ENCODE data around the gene SLC28A3. TPM values are rescaled to one million over a fixed set of nuclear protein-coding genes. Genes with fewer than 3 reads are reported as not detected.

SLC28A3 gene
- total RNA-seq, 4 donors from 2014 or later = 7.1 to 40.1 (median 10.9) TPM

DNA sequence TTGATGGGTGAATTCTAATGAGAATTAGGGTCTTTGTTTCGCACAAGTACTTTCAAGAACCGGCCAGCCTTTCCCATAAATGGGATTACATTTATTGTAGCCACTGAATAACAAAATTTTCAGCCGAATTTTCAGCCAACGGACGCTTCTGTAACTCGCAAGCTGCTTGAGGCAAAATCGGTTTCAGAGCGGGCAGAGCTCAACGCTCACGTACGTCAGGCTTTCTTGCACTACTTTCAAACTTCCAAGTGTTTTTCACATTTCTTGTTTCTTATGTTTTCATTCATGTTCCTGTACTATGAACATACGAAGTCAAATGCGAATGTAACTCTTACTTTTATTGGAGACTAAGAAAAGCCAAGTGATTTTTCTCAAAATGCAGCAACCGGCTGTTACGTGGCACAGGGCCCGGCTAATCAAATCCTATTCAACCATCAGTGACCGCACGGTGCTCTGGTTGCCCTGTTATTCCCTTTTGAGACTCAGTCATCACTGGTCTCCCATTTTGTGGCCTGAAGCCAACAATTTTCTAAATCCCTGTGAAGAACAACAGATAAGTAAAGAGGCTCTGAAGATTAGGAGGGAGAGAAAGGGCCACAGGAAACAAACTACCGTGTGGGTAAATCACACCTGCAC lies 68.5 kb downstream of the SLC28A3 start:
- WGBS = 70% methylated on average over 19 of the region's 19 CpGs
- DNase-seq (ENCODE audit: low spot score in 2 of 2) = no peak
- Histone ChIP-seq H3K36me3 (no peaks in the 10 kb centered on the region), H3K27ac (no peak overlapping the region), H3K27me3 (peaks cover 13% of the 10 kb centered on the region), H3K9me3 (no peaks in the 10 kb centered on the region), H3K4me1 (no peaks in the 10 kb centered on the region), H3K4me3 (peak overlapping the region; percentile 26)
- TF ChIP-seq EP300 (IDR thresholded peaks at IDR 0.05) = no peak

DNA sequence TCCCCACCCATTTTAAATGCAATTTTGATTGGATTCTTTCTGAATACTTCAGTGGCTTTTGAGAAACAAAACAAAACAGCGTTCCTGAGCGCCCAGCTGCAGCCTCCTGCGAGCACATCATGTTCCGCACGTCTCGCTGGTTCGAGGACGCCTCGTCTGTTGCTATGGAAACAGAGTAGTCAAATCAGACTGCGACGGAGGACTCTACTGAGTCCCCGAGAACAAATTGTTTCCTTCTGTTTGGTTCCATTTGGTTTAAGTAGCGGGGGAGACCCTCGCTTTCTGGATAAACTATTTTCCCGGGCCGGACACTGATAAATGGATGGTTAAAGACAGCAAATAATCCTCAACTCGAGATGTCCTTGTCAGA lies 69.0 kb downstream of the SLC28A3 start:
- Histone ChIP-seq H3K4me1 (no peaks in the 10 kb centered on the region), H3K9me3 (no peaks in the 10 kb centered on the region), H3K4me3 (peak overlapping the region; percentile 26), H3K36me3 (no peaks in the 10 kb centered on the region), H3K27ac (no peak overlapping the region), H3K27me3 (peaks cover 13% of the 10 kb centered on the region)
- WGBS = 9% methylated on average over 17 of the region's 17 CpGs
- peak in 1 of 2 donors; percentile 67 for DNase-seq (ENCODE audit: low spot score in 2 of 2)
- TF ChIP-seq, protein P1, sequence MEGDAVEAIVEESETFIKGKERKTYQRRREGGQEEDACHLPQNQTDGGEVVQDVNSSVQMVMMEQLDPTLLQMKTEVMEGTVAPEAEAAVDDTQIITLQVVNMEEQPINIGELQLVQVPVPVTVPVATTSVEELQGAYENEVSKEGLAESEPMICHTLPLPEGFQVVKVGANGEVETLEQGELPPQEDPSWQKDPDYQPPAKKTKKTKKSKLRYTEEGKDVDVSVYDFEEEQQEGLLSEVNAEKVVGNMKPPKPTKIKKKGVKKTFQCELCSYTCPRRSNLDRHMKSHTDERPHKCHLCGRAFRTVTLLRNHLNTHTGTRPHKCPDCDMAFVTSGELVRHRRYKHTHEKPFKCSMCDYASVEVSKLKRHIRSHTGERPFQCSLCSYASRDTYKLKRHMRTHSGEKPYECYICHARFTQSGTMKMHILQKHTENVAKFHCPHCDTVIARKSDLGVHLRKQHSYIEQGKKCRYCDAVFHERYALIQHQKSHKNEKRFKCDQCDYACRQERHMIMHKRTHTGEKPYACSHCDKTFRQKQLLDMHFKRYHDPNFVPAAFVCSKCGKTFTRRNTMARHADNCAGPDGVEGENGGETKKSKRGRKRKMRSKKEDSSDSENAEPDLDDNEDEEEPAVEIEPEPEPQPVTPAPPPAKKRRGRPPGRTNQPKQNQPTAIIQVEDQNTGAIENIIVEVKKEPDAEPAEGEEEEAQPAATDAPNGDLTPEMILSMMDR (IDR thresholded peaks at IDR 0.05) = no peak
- TF ChIP-seq POLR2A (IDR thresholded peaks at IDR 0.05) = no peak
- TF ChIP-seq EP300 (IDR thresholded peaks at IDR 0.05) = no peak
- TF ChIP-seq POLR2AphosphoS5 (IDR thresholded peaks at IDR 0.05) = no peak

DNA sequence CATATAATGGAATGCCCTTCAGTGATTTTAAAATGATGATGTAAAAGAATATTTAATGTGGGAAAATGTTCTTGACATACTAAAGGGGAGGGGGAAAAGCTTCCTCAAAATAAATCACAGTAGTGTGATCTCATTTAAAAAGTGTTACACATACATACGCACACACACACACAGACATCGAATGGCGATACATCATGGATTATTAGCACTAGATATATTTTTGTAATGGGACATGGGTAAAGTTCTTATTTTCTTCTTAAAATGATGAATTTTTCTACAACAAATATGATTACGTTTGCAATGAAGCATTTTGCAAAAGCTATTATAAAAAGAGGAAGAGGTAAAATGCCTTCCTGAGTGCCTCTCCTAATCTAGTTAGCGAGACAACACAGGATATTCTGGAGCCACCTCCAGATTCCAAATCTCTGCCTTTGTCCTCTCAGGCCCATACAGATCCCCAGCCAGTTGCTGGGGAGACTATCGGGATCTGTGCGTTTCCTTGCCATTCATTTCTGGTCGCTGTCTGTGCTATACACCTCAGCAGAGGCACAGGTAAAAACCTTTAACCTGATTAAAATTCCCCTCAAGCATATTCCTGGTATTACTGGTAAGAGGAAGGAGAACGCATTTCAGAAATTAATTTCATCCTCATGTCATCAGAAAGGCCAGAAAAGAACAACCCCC lies 69.6 kb downstream of the SLC28A3 start:
- Histone ChIP-seq H3K27ac (no peak overlapping the region), H3K4me3 (peak overlapping the region; percentile 26), H3K4me1 (no peaks in the 10 kb centered on the region), H3K27me3 (peaks cover 13% of the 10 kb centered on the region), H3K9me3 (no peaks in the 10 kb centered on the region), H3K36me3 (no peaks in the 10 kb centered on the region)
- WGBS = 48% methylated on average over 9 of the region's 9 CpGs
- TF ChIP-seq POLR2A (IDR thresholded peaks at IDR 0.05) (no peak), EP300 (IDR thresholded peaks at IDR 0.05) (no peak), POLR2AphosphoS5 (IDR thresholded peaks at IDR 0.05) (no peak)
- TF ChIP-seq, protein P1 (IDR thresholded peaks at IDR 0.05) = no peak
- no peak for DNase-seq (ENCODE audit: low spot score in 2 of 2)

DNA sequence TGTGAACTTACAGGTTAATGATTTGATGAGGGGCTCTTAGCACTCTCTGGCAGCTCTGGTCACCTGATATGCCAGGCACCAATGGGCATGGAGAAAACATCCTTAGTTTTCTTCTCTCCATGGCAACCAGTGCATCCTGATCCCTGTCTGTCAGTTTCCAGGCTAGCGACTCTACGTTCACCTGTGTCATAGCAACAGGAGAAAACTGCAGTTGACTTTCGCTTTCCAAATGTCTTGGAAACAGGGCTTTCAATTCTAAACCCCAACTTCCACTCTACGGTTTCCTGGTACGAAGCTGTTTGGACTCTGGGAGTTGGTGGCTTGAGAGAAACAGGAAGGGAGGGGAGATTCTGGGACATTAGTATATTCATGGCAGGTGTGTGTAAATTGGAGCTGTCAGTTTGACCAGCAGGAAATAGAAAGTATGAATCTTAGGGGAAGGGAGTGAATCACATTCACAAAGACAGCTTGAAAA lies 74.4 kb downstream of the SLC28A3 start:
- Histone ChIP-seq H3K36me3 (no peaks in the 10 kb centered on the region), H3K27ac (no peak overlapping the region), H3K9me3 (no peaks in the 10 kb centered on the region), H3K4me1 (no peaks in the 10 kb centered on the region), H3K4me3 (no peak overlapping the region), H3K27me3 (peaks cover 5% of the 10 kb centered on the region)
- TF ChIP-seq EP300 (IDR thresholded peaks at IDR 0.05) (no peak), POLR2A (IDR thresholded peaks at IDR 0.05) (no peak), POLR2AphosphoS5 (IDR thresholded peaks at IDR 0.05) (no peak)
- TF ChIP-seq, protein P1 (IDR thresholded peaks at IDR 0.05) = no peak
- 63% methylated on average over 5 of the region's 5 CpGs for WGBS
- DNase-seq (ENCODE audit: low spot score in 2 of 2) = no peak

DNA sequence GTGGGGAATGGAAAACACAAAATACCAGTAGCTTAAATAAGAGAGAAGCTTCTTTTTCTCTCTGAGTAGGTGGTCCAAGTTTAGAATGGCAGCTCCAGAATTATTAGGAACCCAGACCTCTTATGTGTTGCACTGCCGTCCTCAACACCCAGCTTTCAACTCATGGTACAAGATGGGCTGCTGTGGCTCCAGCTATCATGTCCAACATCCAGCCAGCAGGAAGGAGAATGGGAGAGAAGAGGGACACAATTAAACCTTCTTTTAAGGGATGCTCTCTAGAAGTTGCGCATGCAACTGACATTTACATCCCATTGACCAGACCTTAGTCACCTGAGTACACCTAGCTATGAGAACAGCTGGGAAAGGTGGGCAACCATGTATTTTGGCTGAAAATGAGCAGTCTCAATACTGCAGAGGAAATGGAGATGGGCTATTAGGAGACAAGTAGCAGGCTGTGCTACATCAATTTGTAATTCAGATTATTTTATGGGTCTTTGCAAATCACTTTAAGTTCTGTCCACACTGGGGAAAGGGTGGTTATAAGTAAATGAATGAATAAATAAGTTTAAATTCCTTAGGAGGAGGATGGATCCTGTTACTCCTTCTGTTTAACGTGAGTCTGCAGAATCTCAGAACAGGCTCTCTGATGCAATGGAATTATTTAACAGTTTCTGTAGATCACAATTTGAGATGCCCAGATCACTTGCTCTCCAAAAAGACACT lies 76.1 kb downstream of the SLC28A3 start:
- Histone ChIP-seq H3K4me3 (no peak overlapping the region), H3K4me1 (peaks cover 5% of the 10 kb centered on the region), H3K27ac (no peak overlapping the region), H3K36me3 (no peaks in the 10 kb centered on the region), H3K9me3 (no peaks in the 10 kb centered on the region), H3K27me3 (peaks cover 5% of the 10 kb centered on the region)
- 59% methylated on average over 3 of the region's 3 CpGs for WGBS
- TF ChIP-seq EP300 (IDR thresholded peaks at IDR 0.05) = no peak
- TF ChIP-seq, protein P1 (IDR thresholded peaks at IDR 0.05) = no peak
- no peak for TF ChIP-seq POLR2AphosphoS5 (IDR thresholded peaks at IDR 0.05)
- TF ChIP-seq POLR2A (IDR thresholded peaks at IDR 0.05) = no peak
- no peak for DNase-seq (ENCODE audit: low spot score in 2 of 2)

Measured in suprapubic skin (tissue), 4 donors.